ENCODE data around the gene MALRD1.

DNA sequence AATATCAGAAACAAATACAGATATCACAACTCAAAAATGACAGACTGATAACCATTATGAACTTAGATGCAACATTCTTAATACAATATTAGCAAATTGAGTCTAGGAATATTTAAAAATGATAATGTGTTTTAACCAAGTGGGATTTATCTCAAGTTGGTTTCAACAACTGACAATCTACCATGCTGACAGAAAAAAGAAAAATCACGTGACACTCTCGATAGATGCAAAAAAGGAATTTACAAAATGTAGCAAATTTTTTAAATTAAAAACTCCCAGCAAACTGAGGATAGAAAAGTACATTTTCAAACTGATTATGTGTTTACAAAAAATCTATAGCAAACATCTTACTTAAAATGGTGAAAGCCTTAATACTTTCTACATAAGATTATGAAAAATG lies 177.4 kb downstream of the MALRD1 start:
- TF ChIP-seq, protein P1, sequence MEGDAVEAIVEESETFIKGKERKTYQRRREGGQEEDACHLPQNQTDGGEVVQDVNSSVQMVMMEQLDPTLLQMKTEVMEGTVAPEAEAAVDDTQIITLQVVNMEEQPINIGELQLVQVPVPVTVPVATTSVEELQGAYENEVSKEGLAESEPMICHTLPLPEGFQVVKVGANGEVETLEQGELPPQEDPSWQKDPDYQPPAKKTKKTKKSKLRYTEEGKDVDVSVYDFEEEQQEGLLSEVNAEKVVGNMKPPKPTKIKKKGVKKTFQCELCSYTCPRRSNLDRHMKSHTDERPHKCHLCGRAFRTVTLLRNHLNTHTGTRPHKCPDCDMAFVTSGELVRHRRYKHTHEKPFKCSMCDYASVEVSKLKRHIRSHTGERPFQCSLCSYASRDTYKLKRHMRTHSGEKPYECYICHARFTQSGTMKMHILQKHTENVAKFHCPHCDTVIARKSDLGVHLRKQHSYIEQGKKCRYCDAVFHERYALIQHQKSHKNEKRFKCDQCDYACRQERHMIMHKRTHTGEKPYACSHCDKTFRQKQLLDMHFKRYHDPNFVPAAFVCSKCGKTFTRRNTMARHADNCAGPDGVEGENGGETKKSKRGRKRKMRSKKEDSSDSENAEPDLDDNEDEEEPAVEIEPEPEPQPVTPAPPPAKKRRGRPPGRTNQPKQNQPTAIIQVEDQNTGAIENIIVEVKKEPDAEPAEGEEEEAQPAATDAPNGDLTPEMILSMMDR (IDR thresholded peaks at IDR 0.05): no peak
- TF ChIP-seq POLR2AphosphoS5 (IDR thresholded peaks at IDR 0.05) (no peak), POLR2A (IDR thresholded peaks at IDR 0.05) (no peak), EP300 (IDR thresholded peaks at IDR 0.05; ENCODE audit: low read depth) (no peak)
